Measurements from ENCODE around the gene MAP4K2.
A peak's percentile ranks its signal among the peaks of the same experiment; 100 is the strongest.

Gene MAP4K2

GRCh38 chr11:64774144-64774543 lies 28.9 kb downstream of the MAP4K2 start:
- H3K27ac ChIP-seq = no peak overlapping the region
- TF ChIP-seq ZFX (IDR thresholded peaks at IDR 0.05) (no peak), CTCF (conservative IDR thresholded peaks at IDR 0.05) (no peak)

DNA sequence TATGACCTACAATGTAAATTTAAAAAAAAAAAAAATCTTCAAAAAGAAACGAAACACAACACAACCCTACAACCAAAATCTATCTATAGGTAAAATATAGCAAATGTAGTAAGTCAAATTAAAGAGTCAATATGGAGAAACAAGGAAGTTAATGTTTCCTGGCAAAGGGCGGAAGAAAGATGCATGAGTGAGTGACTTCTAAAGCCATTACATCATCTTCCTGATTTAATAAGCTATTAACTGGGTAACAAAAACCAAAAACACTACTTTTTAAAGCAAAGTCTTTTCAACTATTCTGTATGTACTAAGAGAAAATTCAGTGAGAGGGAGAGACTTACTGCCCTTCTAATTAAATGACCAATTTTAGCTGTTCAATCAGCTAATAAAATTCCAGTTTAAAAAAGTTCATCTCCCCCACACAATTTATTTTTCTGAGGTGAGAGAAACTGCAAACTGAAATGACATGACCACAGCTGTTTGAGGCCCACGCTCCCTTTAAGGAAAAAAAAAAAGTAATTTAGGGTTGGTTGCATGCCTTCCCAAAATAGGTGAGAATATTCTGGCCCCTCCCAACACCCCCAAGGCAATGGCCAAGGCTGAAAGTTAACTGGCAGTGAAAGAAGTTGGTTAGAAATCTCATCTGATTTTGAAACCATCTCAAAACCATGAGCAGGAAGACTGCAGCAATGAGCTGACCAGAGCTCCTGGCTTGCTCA lies 30.6 kb downstream of the MAP4K2 start:
- no peak overlapping the region for H3K27ac ChIP-seq
- TF ChIP-seq CTCF (conservative IDR thresholded peaks at IDR 0.05) = no peak

- no peak for TF ChIP-seq ZFX (IDR thresholded peaks at IDR 0.05)
- no peak for TF ChIP-seq CTCF (conservative IDR thresholded peaks at IDR 0.05)
- H3K27ac ChIP-seq = no peak overlapping the region
Measured at GRCh38 chr11:64771861-64772260, 31.2 kb downstream of the MAP4K2 start.

- TF ChIP-seq ZFX (IDR thresholded peaks at IDR 0.05) = no peak
- no peak for TF ChIP-seq CTCF (conservative IDR thresholded peaks at IDR 0.05)
- H3K27ac ChIP-seq = no peak overlapping the region
Measured at GRCh38 chr11:64770120-64770519, 32.9 kb downstream of the MAP4K2 start.

- TF ChIP-seq CTCF (conservative IDR thresholded peaks at IDR 0.05) (no peak), ZFX (IDR thresholded peaks at IDR 0.05) (no peak)
Measured at GRCh38 chr11:64769283-64769682, 33.7 kb downstream of the MAP4K2 start.

GRCh38 chr11:64768300-64768694 lies 34.7 kb downstream of the MAP4K2 start:
- no peak overlapping the region for H3K27ac ChIP-seq
- TF ChIP-seq CTCF (conservative IDR thresholded peaks at IDR 0.05) (no peak), ZFX (IDR thresholded peaks at IDR 0.05) (no peak)

More at GRCh38 chr11:64769283-64769682, 33.7 kb downstream of the MAP4K2 start:
- H3K27ac ChIP-seq = no peak overlapping the region

DNA sequence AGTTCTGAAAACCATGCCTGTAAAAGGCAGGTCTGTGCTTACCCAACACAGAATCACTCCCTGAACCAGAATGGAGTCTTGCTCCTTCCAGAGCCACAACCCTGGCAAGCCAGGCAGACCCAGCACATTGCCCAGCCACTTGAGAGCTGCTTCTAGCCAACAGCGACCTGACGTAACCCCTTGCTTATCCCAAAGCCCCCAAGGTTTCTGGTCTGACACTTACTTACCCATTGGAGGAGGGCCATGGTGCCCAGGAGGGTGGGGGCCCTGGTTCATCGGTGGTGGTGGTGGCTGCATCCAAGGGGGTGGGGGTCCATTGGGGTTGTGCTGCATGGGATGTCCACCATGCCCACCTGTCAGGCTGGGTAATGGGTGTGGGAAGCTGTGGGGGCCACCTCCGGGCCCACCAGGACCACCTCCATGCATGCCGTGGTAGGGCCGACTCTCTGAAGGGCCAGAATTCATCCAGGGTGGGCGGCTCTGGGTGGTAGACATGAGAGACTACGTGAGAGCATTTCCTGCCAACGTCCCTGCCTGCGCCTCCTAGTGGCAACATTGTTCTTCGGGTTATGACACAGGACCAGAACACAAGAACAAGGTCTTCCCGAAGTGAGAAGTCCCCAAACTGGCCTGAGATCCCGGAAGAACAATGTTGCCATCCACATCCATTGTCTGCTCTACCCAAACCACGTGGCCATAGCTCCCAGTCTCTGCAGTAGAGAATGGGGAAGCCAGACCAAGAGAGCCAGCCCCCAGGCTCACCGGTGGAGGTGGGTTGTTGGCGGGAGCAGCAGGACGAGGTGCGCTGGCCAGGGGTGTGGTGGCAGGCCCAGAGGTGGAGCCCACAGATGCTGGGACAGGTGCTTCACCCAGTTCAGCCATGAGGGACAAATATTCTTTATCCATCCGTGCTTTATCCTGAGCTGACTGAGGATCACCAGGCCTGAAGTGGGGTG lies 35.4 kb downstream of the MAP4K2 start:
- H3K27ac ChIP-seq = no peak overlapping the region
- TF ChIP-seq CTCF (conservative IDR thresholded peaks at IDR 0.05) (peak; percentile 93), ZFX (IDR thresholded peaks at IDR 0.05) (no peak)

Measured in C4-2B (cell line).